GM12878 (cell line): ENCODE results near the gene MZB1. TPM values are rescaled to one million over a fixed set of nuclear protein-coding genes. Genes with fewer than 3 reads are reported as not detected.
A peak's percentile ranks its signal among the peaks of the same experiment; 100 is the strongest.

Experiments used
- ATAC-seq: fragments of 200-7000 bp; cut with Tn5 transposase; 3 replicates; pipeline ENCODE4 v1.9.1; 2020; ENCODE audit warnings: mild to moderate bottlenecking, moderate library complexity
- BruUV-seq: library from RNA; stranded (reverse); fragments of 400-500 nt; replicated peaks from 2 replicates; lab custom pipeline; 2021; lab: Mats Ljungman, UMichigan
- CTCF ChIA-PET: fragments of 300-600 bp; sonication (Branson Sonifier 250); formaldehyde crosslinking; extraction: SDS; loops from one replicate; lab custom pipeline; 2021; ENCODE audit warnings: inconsistent platforms; lab: Yijun Ruan, JAX
- POLR2A ChIA-PET: fragments of 350-600 bp; formaldehyde crosslinking; extraction: SDS; loops from one replicate; lab custom pipeline; 2021; ENCODE audit warnings: inconsistent platforms; lab: Charles Lee
- RAD21 ChIA-PET: fragments of 300-600 bp; sonication (Branson Sonifier 250); formaldehyde crosslinking; loops from one replicate; lab custom pipeline; 2023; ENCODE audit warnings: antibody characterized with exemption; ENCODE audit not compliant: unreplicated experiment; lab: Charles Lee
- SMC1A ChIA-PET: fragments of 300-600 bp; sonication (Branson Sonifier 250); formaldehyde crosslinking; loops from one replicate; lab custom pipeline; 2023; ENCODE audit not compliant: unreplicated experiment, uncharacterized antibody; lab: Charles Lee
- DNase-seq: peaks from one replicate; pipeline ENCODE4 v3.0.0-alpha.2; 2011; ENCODE audit warnings: low read depth, low spot score
- FAIRE-seq: peaks from 3 replicates; lab custom pipeline; 2011; peaks lifted over from hg19 to GRCh38; lab: Jason Lieb, UNC
- H2AFZ ChIP-seq: 2 replicates; pipeline ENCODE4 v1.6.0; 2011; ENCODE audit warnings: low read depth, low read length, control low read depth; ENCODE audit not compliant: control insufficient read depth
- H3K27ac ChIP-seq: 2 replicates; pipeline ENCODE4 v1.5.1; 2011; ENCODE audit warnings: control low read depth; ENCODE audit not compliant: control insufficient read depth, insufficient read depth
- H3K27me3 ChIP-seq, 2 experiments: replicated peaks in 1 of 2; 2 replicates each; pipeline versions ENCODE4 v1.6.0 to v1.6.1; 2011; ENCODE audit warnings: low read length in 1 of 2; ENCODE audit not compliant: control insufficient read depth in 2 of 2, insufficient read depth in 2 of 2
- H3K36me3 ChIP-seq, 2 experiments: 2 replicates each; pipeline ENCODE4 v1.5.1; 2011; ENCODE audit warnings: low read length in 1 of 2; ENCODE audit not compliant: control insufficient read depth in 2 of 2, insufficient read depth in 2 of 2
- H3K4me1 ChIP-seq: 2 replicates; pipeline ENCODE4 v1.6.1; 2011; ENCODE audit warnings: mild to moderate bottlenecking, low read length, moderate library complexity, mixed read lengths; ENCODE audit not compliant: control insufficient read depth, insufficient read depth
- H3K4me2 ChIP-seq: 2 replicates; pipeline ENCODE4 v1.6.0; 2011; ENCODE audit warnings: control low read depth; ENCODE audit not compliant: control insufficient read depth, insufficient read depth
- H3K4me3 ChIP-seq: fragments of 200-600 bp; sonication (generic); 2 replicates; pipeline ENCODE4 v1.5.1; 2016
- H3K79me2 ChIP-seq: 2 replicates; pipeline ENCODE4 v1.6.0; 2011; ENCODE audit warnings: low read length; ENCODE audit not compliant: control insufficient read depth, insufficient read depth
- H3K9ac ChIP-seq: 2 replicates; pipeline ENCODE4 v1.8.0; 2011; ENCODE audit warnings: low read length, control low read depth, mixed read lengths; ENCODE audit not compliant: control insufficient read depth, insufficient read depth
- H3K9me3 ChIP-seq: replicated peaks from 3 replicates; pipeline ENCODE4 v1.5.1; 2011; ENCODE audit warnings: mild to moderate bottlenecking, low read length; ENCODE audit not compliant: control insufficient read depth, insufficient read depth
- H4K20me1 ChIP-seq: 2 replicates; pipeline ENCODE4 v1.6.0; 2011; ENCODE audit not compliant: control insufficient read depth, insufficient read depth
- ATF7 ChIP-seq: fragments of 450-650 bp; IDR thresholded peaks from 2 replicates; pipeline ENCODE4 v1.6.1; 2016; ENCODE audit warnings: low read depth, mild to moderate bottlenecking
- CEBPB ChIP-seq, 2 experiments: fragments of 150-350 bp in 1 of 2; IDR thresholded peaks; 2 replicates each; pipeline ENCODE4 v1.6.1; 2012 to 2014; ENCODE audit warnings: low read depth in 2 of 2, low read length in 2 of 2, borderline replicate concordance in 1 of 2, inconsistent platforms in 1 of 2
- EED ChIP-seq: sonication (generic); IDR thresholded peaks from 2 replicates; pipeline ENCODE4 v1.6.1; 2016; ENCODE audit warnings: antibody characterized with exemption, low read depth
- GATAD2B ChIP-seq: fragments of 450-650 bp; conservative IDR thresholded peaks from 2 replicates; pipeline ENCODE4 v1.6.1; 2017; ENCODE audit warnings: low read depth, mild to moderate bottlenecking, moderate library complexity
- MYC ChIP-seq: IDR thresholded peaks from 2 replicates; pipeline ENCODE4 v1.6.1; 2011; ENCODE audit warnings: mild to moderate bottlenecking, low read length, moderate library complexity, inconsistent platforms; ENCODE audit not compliant: insufficient read depth, insufficient replicate concordance, insufficient read length, severe bottlenecking
- NBN ChIP-seq: fragments of 450-650 bp; IDR thresholded peaks from 2 replicates; pipeline ENCODE4 v1.6.1; 2016
- NFYB ChIP-seq: IDR thresholded peaks from 2 replicates; pipeline ENCODE4 v1.6.1; 2011; ENCODE audit warnings: low read depth, mild to moderate bottlenecking, low read length, improper control_type of control experiment, moderate library complexity; ENCODE audit not compliant: insufficient read depth
- NR2C1 ChIP-seq: fragments of 450-650 bp; IDR thresholded peaks from 2 replicates; pipeline ENCODE4 v1.6.1; 2017; ENCODE audit warnings: antibody characterized with exemption, mild to moderate bottlenecking, moderate library complexity
- PML ChIP-seq: IDR thresholded peaks from 2 replicates; pipeline ENCODE4 v1.6.1; 2012; ENCODE audit warnings: low read length, inconsistent platforms
- POLR2A ChIP-seq: IDR thresholded peaks from 2 replicates; pipeline ENCODE4 v1.6.1; 2011; ENCODE audit warnings: low read depth, mild to moderate bottlenecking, low read length
- POLR2AphosphoS5 ChIP-seq: IDR thresholded peaks from 2 replicates; pipeline ENCODE4 v1.6.1; 2011; ENCODE audit warnings: mild to moderate bottlenecking, low read length, inconsistent platforms
- POU2F2 ChIP-seq: IDR thresholded peaks from 3 replicates; pipeline ENCODE4 v1.6.1; 2011; ENCODE audit warnings: low read depth, mild to moderate bottlenecking, low read length, borderline replicate concordance
- SIX5 ChIP-seq: IDR thresholded peaks from 2 replicates; pipeline ENCODE4 v1.6.1; 2011; ENCODE audit warnings: mild to moderate bottlenecking, low read depth, low read length, moderate library complexity; ENCODE audit not compliant: severe bottlenecking
- SMAD5 ChIP-seq: IDR thresholded peaks from 2 replicates; pipeline ENCODE4 v1.6.1; 2016; ENCODE audit warnings: antibody characterized with exemption, low read depth
- SREBF1 ChIP-seq: IDR thresholded peaks from 2 replicates; pipeline ENCODE4 v1.6.1; 2012; ENCODE audit warnings: mild to moderate bottlenecking, low read length
- TAF1 ChIP-seq: IDR thresholded peaks from 2 replicates; pipeline ENCODE4 v1.6.1; 2011; ENCODE audit warnings: mild to moderate bottlenecking, low read depth, low read length, borderline replicate concordance
- WRNIP1 ChIP-seq: IDR thresholded peaks from 2 replicates; pipeline ENCODE4 v1.6.1; 2011; ENCODE audit warnings: low read depth, low read length, improper control_type of control experiment, borderline replicate concordance
- YBX1 ChIP-seq: fragments of 450-650 bp; IDR thresholded peaks from 2 replicates; pipeline ENCODE4 v1.6.1; 2016; ENCODE audit warnings: antibody characterized with exemption
- YY1 ChIP-seq: IDR thresholded peaks from 2 replicates; pipeline ENCODE4 v1.6.1; 2011; ENCODE audit warnings: low read depth, mild to moderate bottlenecking, low read length
- ZBED1 ChIP-seq: IDR thresholded peaks from 2 replicates; pipeline ENCODE4 v1.6.1; 2016; ENCODE audit warnings: borderline replicate concordance
- ZNF24 ChIP-seq: fragments of 450-650 bp; IDR thresholded peaks from 2 replicates; pipeline ENCODE4 v1.6.1; 2017; ENCODE audit warnings: antibody characterized with exemption, mild to moderate bottlenecking
- ZNF274 ChIP-seq: IDR thresholded peaks from one replicate; pipeline ENCODE4 v1.8.0; 2011; ENCODE audit not compliant: insufficient read length, insufficient read depth
- ZNF384 ChIP-seq: IDR thresholded peaks from 2 replicates; pipeline ENCODE4 v1.6.1; 2012; ENCODE audit warnings: low read depth, mild to moderate bottlenecking, low read length, improper control_type of control experiment, borderline replicate concordance
- ZZZ3 ChIP-seq: IDR thresholded peaks from 2 replicates; pipeline ENCODE4 v1.6.1; 2011; ENCODE audit warnings: low read depth; ENCODE audit not compliant: control insufficient read depth, insufficient read length
- WGBS: methylation state at CpG from one replicate; pipeline ENCODE4 v1.1.6; 2016; ENCODE audit warnings: low lambda C conversion rate; ENCODE audit not compliant: insufficient replicate concordance, insufficient coverage; ENCODE audit errors: missing lambda C conversion rate; 5-methylcytosine and 5-hydroxymethylcytosine counted together
- in situ Hi-C: fragments of 300-500 bp; cut with MboI; formaldehyde crosslinking; loops from 9 replicates; pipeline ENCODE4 v1.14.3; 2018; ENCODE audit warnings: mixed read lengths
- intact Hi-C: fragments of 100-400 bp; cut with micrococcal nuclease; formaldehyde crosslinking; loops from one replicate; pipeline ENCODE4 v1.14.2; 2022; ENCODE audit not compliant: unreplicated experiment
- polyA plus RNA-seq, 11 experiments: library from polyadenylated mRNA; depleted of rRNA in 4 of 11; unstranded in 6 of 11; stranded (reverse) in 5 of 11; fragments of >200 nt; fragmentation: Nextera tagmentation in 4 of 11; fragmentation: Illumina TruSeq in 1 of 11; extraction: Ambion mirVana in 4 of 11; extraction: Trizol in 1 of 11; gene quantifications; 1 replicate in 1 of 11; 2 replicates in 10 of 11; pipeline versions ENCODE4 v1.2.1 to v1.2.3, GENCODE V29; 2011 to 2016; ENCODE audit warnings: inconsistent platforms in 2 of 11, missing spikeins in 2 of 11, low read depth in 1 of 11
- total RNA-seq, 4 experiments: library from RNA; depleted of rRNA in 3 of 4; stranded (reverse); fragments of >200 nt in 3 of 4; fragmentation: Illumina TruSeq in 1 of 4; extraction: Trizol in 1 of 4; gene quantifications; 2 replicates each; pipeline versions ENCODE4 v1.2.1 to v1.2.3, GENCODE V29; 2013 to 2021
- TF ChIP-seq, protein P1 (sequence below), 3 experiments: IDR thresholded peaks in 2 of 3; conservative IDR thresholded peaks in 1 of 3; 2 replicates each; pipeline ENCODE4 v1.5.1; 2011; ENCODE audit warnings: low read depth in 3 of 3, low read length in 3 of 3, mild to moderate bottlenecking in 3 of 3, control low read depth in 2 of 3, moderate library complexity in 2 of 3, inconsistent platforms in 1 of 3, mixed read lengths in 1 of 3; ENCODE audit not compliant: control insufficient read depth in 2 of 3, insufficient read depth in 1 of 3; ENCODE audit errors: extremely low read depth in 1 of 3

MZB1 gene
- total and polyA plus RNA-seq, 10 of the 15 experiments (the other 5 are each of a cell fraction or from before 2014, with no cell fraction given), result 19.3 to 406 (median 188) TPM

DNA sequence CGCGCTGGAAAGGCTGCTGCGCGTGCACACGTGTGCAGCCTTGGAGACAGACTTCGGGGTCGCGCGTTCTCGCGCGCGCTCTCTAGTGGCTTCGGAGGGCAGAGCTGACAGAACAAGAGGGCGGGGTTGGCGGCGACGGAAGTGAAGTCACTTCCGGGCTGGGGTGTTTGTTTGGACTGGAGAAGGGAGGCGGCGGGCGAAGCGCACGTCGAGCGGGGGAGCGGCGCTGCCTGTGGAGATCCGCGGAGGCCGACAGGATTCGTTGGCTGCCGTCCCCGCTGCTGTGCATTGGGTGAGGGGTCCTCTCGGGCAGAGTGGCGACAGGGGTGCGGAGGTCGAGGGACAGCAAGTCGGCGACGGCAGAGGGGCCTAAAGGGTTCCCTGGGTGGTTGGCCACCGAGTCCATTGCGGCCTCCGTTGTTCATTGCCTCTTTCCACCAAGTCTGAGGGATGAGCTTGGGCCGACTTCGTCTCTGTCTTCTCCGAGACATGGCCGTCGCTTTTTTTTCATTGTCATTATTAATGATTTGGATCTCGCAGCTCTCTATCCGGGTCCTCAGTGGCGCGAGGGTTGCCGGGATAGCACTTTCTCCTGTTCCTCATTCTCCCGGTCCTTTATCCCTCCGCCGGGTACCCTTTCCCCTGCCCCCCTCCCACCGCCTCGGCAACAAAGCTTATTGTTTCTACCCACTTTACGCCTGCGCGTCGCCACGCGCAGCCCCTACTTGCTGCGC lies 47.9 kb downstream of the MZB1 start, which contains the start of gene PAIP2:
Gene PAIP2 (plus strand): TSS at position 166 of the 734 bp plus-strand sequence. CDS start 21,931 bp downstream, outside the sequence.
- intact Hi-C loops (loop anchor here (2.0 kb wide), 1 partner anchor 51 kb away; no protein-coding TSS in a partner anchor), in situ Hi-C loops (no loop called here)
- CTCF ChIA-PET, result interaction anchor here (0.6 to 3.1 kb wide), 28 partner anchors 9 to 172 kb away, joined by 3 to 24 read pairs (median 4); partner anchors contain the start of gene MZB1
- Histone ChIP-seq H3K4me3 (peak within 1 kb of the TSS; percentile 93), H3K9ac (peak within 1 kb of the TSS; percentile 94), H2AFZ (peak within 1 kb of the TSS; percentile 93), H3K27me3 (no peaks in the 10 kb centered on the region), H3K36me3 (peaks cover 0 to 1% of the 10 kb centered on the region in 2 experiments; a peak in 1 of 4 replicates), H4K20me1 (no peaks in the 10 kb centered on the region), H3K9me3 (no peaks in the 10 kb centered on the region), H3K4me1 (peaks cover 11% of the 10 kb centered on the region), H3K27ac (peak within 1 kb of the TSS; percentile 92), H3K79me2 (peaks cover 46% of the 10 kb centered on the region), H3K4me2 (peak within 1 kb of the TSS; percentile 86)
- WGBS, result 1% methylated on average over 59 of the region's 66 CpGs
- ATAC-seq, result peak; percentile 89
- no TSS peak for BruUV-seq
- RAD21 ChIA-PET, result interaction anchor here (0.6 to 3.8 kb wide), 17 partner anchors 9 to 799 kb away, joined by 3 to 42 read pairs (median 4); partner anchors contain the start of genes ETF1, MZB1 and SPATA24
- SMC1A ChIA-PET, result interaction anchor here (0.7 to 1.8 kb wide), 12 partner anchors 33 to 91 kb away, joined by 3 to 14 read pairs (median 5); partner anchors contain the start of gene SPATA24
- peak; percentile 44 for FAIRE-seq
- POLR2A ChIA-PET, result interaction anchor here (0.6 to 3.2 kb wide), 17 partner anchors 9 to 800 kb away, joined by 3 to 51 read pairs (median 5); partner anchors contain the start of genes MATR3, MZB1 and SPATA24
- DNase-seq, result peak; percentile 90
- TF ChIP-seq ZNF24, result no peak
- TF ChIP-seq SREBF1, result no peak
- no peak for TF ChIP-seq ZZZ3
- TF ChIP-seq GATAD2B, result peak; percentile 36; the same call in 1 of the 2 replicates
- no peak for TF ChIP-seq SIX5
- no peak for TF ChIP-seq NFYB
- TF ChIP-seq NBN, result peak; percentile 94
- TF ChIP-seq ATF7, result peak; percentile 64; the same call in 1 of the 2 replicates
- TF ChIP-seq POU2F2, result peak; percentile 42; the same call in 1 of the 3 replicates
- TF ChIP-seq EED, result peak; percentile 39; the same call in 1 of the 2 replicates
- TF ChIP-seq, protein P1, sequence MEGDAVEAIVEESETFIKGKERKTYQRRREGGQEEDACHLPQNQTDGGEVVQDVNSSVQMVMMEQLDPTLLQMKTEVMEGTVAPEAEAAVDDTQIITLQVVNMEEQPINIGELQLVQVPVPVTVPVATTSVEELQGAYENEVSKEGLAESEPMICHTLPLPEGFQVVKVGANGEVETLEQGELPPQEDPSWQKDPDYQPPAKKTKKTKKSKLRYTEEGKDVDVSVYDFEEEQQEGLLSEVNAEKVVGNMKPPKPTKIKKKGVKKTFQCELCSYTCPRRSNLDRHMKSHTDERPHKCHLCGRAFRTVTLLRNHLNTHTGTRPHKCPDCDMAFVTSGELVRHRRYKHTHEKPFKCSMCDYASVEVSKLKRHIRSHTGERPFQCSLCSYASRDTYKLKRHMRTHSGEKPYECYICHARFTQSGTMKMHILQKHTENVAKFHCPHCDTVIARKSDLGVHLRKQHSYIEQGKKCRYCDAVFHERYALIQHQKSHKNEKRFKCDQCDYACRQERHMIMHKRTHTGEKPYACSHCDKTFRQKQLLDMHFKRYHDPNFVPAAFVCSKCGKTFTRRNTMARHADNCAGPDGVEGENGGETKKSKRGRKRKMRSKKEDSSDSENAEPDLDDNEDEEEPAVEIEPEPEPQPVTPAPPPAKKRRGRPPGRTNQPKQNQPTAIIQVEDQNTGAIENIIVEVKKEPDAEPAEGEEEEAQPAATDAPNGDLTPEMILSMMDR (IDR thresholded peaks at IDR 0.05 in 2 of 3, conservative IDR thresholded peaks at IDR 0.05 in 1 of 3; ENCODE audit: control insufficient read depth in 2 of 3, extremely low read depth in 1 of 3, insufficient read depth in 1 of 3, low read depth in 3 of 3, low read length in 3 of 3), result peak; percentile 90 to 96 (median 90)
- peak; percentile 68; the same call in 1 of the 2 replicates for TF ChIP-seq SMAD5
- no peak for TF ChIP-seq NR2C1
- TF ChIP-seq CEBPB (IDR thresholded peaks at IDR 0.05; ENCODE audit: borderline replicate concordance in 1 of 2, low read depth in 2 of 2, low read length in 2 of 2), result no peak
- TF ChIP-seq ZNF274, result no peak
- TF ChIP-seq ZNF384, result no peak
- no peak for TF ChIP-seq YBX1
- TF ChIP-seq ZBED1, result no peak
- TF ChIP-seq WRNIP1, result peak; percentile 92; the same call in 1 of the 2 replicates
- TF ChIP-seq POLR2AphosphoS5, result peak; percentile 87
- TF ChIP-seq MYC, result no peak
- TF ChIP-seq PML, result peak; percentile 84; the same call in 1 of the 2 replicates
- TF ChIP-seq YY1, result peak; percentile 61
- TF ChIP-seq POLR2A, result peak; percentile 97
- 0 out of 2 replicates have a peak, but pooled peaks have one; percentile 52 for TF ChIP-seq TAF1
